Activated effector memory CD4-positive, alpha-beta T cell treated with anti-CD3 and anti-CD28 coated beads, Interleukin-2, amount 50 U/mL, for 16 hours (primary cell): ENCODE results near the gene MTFR2.

Experiments
- DNase-seq: peaks from one replicate; pipeline ENCODE4 v3.0.0-alpha.2; 2020

The MTFR2 gene

GRCh38 chr6:136181861-136182260 is 68.2 kb downstream of the MTFR2 start:
- no peak for DNase-seq

GRCh38 chr6:136181512-136181833 is 68.6 kb downstream of the MTFR2 start:
- no peak for DNase-seq
